ENCODE data around the gene TTYH2. TPM values are rescaled to one million over a fixed set of nuclear protein-coding genes. Genes with fewer than 3 reads are reported as not detected.

Gene TTYH2
- total and polyA plus RNA-seq, 10 of the 15 experiments (the other 5 are each of a cell fraction or from before 2014, with no cell fraction given) = 0.26 to 25.2 (median 6.6) TPM

- peak; percentile 88 for TF ChIP-seq RELB (IDR thresholded peaks at IDR 0.05; ENCODE audit: low read depth)
- TF ChIP-seq EED (IDR thresholded peaks at IDR 0.05; ENCODE audit: low read depth) = peak; percentile 77
- no peak for TF ChIP-seq CREB1 (IDR thresholded peaks at IDR 0.05; ENCODE audit: low read depth)
- TF ChIP-seq PML (IDR thresholded peaks at IDR 0.05; ENCODE audit: low read length) = no peak
- TF ChIP-seq NR2C2 (IDR thresholded peaks at IDR 0.05; ENCODE audit: borderline replicate concordance, control insufficient read depth, insufficient read length, low read depth) = no peak
- TF ChIP-seq POLR2A (IDR thresholded peaks at IDR 0.05; ENCODE audit: low read depth, low read length) = no peak
- no peak for TF ChIP-seq USF2 (IDR thresholded peaks at IDR 0.05; ENCODE audit: borderline replicate concordance, low read depth, low read length)
- TF ChIP-seq ZNF687 (IDR thresholded peaks at IDR 0.05) = 0 out of 2 replicates have a peak, but pooled peaks have one; percentile 67
- no peak for TF ChIP-seq E2F4 (IDR thresholded peaks at IDR 0.05; ENCODE audit: low read depth, low read length)
- no peak for TF ChIP-seq TBL1XR1 (IDR thresholded peaks at IDR 0.05; ENCODE audit: low read depth, low read length)
- no peak for TF ChIP-seq LARP7 (IDR thresholded peaks at IDR 0.05)
- TF ChIP-seq MEF2B (IDR thresholded peaks at IDR 0.05; ENCODE audit: partially characterized antibody, poor library complexity, severe bottlenecking) = peak; percentile 95
- no peak for TF ChIP-seq CHD1 (IDR thresholded peaks at IDR 0.05; ENCODE audit: low read depth, low read length)
- TF ChIP-seq JUND (IDR thresholded peaks at IDR 0.05; ENCODE audit: low read depth, low read length) = 0 out of 2 replicates have a peak, but pooled peaks have one; percentile 37
- no peak for TF ChIP-seq CBX3 (IDR thresholded peaks at IDR 0.05; ENCODE audit: borderline replicate concordance, low read depth)
- no peak for TF ChIP-seq HDAC6 (IDR thresholded peaks at IDR 0.05; ENCODE audit: unreplicated experiment)
- TF ChIP-seq IRF3 (IDR thresholded peaks at IDR 0.05) = no peak
- no peak for TF ChIP-seq RFX5 (IDR thresholded peaks at IDR 0.05; ENCODE audit: low read depth, low read length)
- no peak for TF ChIP-seq ATF7 (IDR thresholded peaks at IDR 0.05; ENCODE audit: low read depth)
- no peak for TF ChIP-seq NKRF (conservative IDR thresholded peaks at IDR 0.05)
- peak; percentile 95 for TF ChIP-seq GATAD2B (conservative IDR thresholded peaks at IDR 0.05; ENCODE audit: low read depth)
- no peak for TF ChIP-seq WRNIP1 (IDR thresholded peaks at IDR 0.05; ENCODE audit: borderline replicate concordance, low read depth, low read length)
Observed at GRCh38 chr17:74288785-74289184, 75.4 kb downstream of the TTYH2 start (continued).

All from GM12878 (cell line).